PC-9 (cell line): ENCODE measurements around the gene ESPNL.

Source experiments
- CTCF ChIP-seq: fragments of 200-600 bp; sonication (generic); conservative IDR thresholded peaks from 2 replicates; pipeline ENCODE4 v1.6.1; 2017; ENCODE audit warnings: mixed run types, antibody characterized with exemption, mild to moderate bottlenecking, moderate library complexity
- EZH2 ChIP-seq: fragments of 200-600 bp; sonication (generic); IDR thresholded peaks from 2 replicates; pipeline ENCODE4 v1.8.0; 2017; ENCODE audit warnings: antibody characterized with exemption, low read depth

- TF ChIP-seq CTCF, result no peak
- no peak for TF ChIP-seq EZH2
Measured at GRCh38 chr2:238170386-238171071, 70.4 kb downstream of the ESPNL start.
